GM12891 (cell line): ENCODE data around the gene FNDC3B.

Experiments
- PAX5 ChIP-seq: IDR thresholded peaks from 2 replicates; pipeline ENCODE4 v1.6.1; 2011; ENCODE audit warnings: low read length, moderate library complexity, mild to moderate bottlenecking; ENCODE audit not compliant: insufficient read depth, severe bottlenecking
- POLR2A ChIP-seq: IDR thresholded peaks from 2 replicates; pipeline ENCODE4 v1.6.1; 2011; ENCODE audit warnings: low read depth, low read length, control low read depth

DNA sequence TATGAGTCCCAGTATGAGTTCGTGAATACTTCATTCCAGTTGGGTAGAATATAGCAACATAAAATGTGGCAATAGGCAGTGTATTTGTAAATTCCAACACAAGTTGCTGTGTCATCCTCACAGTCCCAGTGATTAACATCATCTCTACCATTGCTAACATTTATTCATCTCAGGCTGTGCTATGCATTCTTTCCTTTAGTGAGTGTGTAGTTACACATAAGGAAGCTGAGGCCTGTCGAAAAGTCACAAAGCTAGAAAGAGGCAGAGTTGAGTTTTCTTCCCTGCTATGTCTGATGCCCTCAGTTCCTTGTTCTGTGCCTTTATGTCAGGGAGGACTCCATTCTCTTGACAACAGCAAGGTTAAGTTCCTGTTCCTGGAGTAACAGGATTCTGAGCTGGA, 96.4 kb downstream of the FNDC3B start:
- TF ChIP-seq POLR2A: no peak
- TF ChIP-seq PAX5: no peak
